HG03558 (cell line): Measurements from ENCODE around the gene UNKL.

ENCODE experiments used
- ATAC-seq: cut with Tn5 transposase; IDR thresholded peaks from one replicate; pipeline ENCODE4 v1.9.1; 2021; ENCODE audit warnings: moderate number of reproducible peaks; ENCODE audit not compliant: unreplicated experiment; ENCODE audit errors: extremely low read depth

The UNKL gene

DNA sequence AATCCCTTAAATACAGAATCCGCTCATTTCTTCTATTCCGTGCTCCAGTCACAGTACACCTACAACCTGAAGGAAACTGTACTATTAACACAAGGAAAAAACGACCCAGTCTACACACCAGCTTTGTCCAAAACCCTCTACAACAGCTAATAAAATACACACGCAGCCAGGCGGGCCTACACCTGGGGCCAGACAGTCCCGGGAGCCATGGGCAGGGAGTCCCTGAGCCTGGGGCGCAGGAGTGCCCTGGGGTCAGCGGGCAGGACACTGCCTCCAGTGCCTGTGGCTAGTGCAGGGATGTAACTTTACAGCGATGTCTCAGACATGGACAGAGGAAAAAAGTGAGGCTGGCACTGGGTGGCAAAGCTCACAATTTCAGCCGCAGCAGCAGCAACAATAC is 34.3 kb downstream of the UNKL start:
- no peak for ATAC-seq

DNA sequence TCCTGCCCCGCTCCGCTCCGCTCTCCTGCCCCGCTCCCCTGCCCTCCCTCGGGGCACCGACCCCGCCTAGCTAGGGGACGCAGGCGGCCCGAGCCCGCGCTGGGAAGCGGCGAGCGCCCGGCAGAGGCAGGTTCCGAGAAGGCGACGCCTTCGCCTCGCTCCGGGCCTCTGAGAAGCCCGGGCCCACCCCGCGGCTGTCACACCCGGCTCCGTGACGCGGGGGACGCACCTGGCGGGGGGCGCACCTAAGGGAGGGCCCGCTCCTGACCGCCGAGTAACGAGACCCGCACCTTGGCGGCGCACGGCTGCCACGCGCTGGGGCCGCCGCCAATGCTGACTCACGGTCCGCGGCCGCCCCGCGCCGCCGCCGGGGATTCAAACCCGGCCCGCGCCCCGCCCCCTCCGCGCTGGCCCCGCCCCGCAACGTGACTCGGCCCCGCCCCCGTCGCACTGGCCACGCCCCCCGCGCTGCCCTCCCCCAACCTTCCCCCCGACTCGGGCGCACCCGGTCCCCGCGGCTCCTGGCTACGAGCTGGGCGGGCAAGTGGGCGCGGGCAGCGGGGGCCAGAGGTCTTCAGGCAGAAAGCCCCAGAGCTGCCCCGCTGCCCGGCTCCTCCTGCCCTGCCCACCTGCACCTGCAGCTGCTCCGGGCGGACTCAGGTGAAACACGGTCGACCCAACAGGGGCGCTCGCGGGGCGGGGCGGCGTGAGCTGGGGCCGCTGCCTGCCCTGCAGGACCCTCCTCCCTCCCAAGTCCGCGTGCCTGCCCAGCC is 35.0 kb downstream of the UNKL start:
- no peak for ATAC-seq

DNA sequence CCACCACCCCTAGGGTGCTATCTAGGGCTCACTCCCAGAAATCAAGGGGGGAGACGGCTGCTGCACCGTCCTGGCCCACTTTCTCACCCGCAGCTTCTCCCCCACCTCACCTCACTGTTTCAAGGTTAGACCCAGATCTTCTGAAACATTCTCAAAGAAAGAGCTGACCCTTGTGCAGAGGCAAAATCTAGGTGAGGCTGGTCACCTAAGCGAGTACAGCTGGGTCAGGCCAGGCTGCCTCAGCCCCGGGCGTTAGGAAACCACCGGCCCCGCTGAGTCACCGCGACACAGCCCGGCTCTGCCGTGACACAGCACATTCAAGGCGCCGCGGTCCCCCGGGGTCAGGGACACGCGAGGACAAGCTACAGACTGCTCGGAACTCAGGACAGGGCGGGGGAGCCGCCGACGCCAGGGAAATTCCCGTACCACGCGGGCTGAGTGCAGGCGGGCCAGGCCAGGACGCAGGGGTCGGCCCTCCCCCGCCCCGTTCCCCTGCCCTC is 35.6 kb downstream of the UNKL start:
- ATAC-seq: no peak

DNA sequence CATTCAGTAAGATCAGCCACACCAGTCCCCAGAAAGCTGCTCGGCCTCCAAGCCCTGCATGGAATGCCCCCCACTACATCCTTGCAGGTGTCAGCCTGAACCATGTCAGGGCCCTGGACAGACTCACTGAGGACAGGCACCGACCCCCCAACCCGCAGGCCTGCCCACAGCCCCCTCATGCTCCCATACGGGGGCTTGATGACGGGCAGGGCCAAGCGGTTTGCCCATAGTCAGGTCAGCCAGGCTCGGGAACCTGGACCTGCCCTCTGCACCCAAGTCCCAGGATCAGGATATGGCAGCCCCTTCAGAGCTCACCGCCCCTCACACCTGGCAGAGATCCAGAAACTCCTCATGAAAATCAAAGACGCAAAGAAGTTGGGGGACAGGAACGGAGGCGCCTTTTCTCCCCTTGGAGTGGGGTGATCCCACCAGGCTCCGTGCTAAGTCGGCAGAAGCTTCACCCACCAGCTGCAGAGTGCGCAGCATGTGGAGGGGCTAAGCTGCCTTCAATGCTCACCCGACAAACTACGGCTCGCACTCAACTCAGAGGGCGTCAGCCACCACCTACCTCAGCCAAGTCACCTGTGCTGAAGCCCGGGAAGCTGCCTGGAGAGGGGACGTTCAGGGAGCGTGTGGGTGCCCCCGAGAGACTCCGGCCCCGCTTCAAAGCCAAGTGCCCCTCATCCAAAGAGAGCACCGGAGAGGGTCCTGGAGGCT is 36.3 kb downstream of the UNKL start:
- no peak for ATAC-seq

DNA sequence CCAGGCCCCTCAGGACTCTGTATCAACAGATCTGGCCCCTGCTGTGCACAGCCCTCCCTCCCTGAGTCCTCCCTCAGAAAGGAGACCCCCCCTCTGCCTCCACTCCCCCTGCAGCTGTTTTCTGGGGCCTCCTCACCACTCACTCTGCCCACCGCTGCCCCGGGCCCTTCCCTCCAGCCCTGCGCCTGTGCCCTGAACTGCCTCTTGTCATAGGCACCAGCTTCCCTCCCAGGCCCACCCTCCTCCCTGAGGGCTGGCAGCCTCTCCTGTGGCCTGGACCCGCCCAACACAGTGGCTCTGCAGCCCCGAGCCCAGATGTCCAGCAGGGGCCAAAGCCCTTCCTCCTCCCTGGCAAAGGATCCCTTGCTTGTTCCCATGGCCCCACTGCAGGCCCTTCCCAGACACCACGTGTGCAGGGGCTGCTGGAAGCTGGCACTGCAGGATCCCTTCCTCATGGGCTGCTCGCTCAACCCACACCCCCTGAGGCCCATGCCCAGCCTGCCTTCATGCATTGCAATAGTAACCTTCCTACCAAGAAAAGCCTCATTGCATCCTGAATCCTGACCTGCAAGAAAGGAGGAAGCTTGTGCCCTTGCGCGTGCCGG is 37.0 kb downstream of the UNKL start:
- ATAC-seq: no peak

DNA sequence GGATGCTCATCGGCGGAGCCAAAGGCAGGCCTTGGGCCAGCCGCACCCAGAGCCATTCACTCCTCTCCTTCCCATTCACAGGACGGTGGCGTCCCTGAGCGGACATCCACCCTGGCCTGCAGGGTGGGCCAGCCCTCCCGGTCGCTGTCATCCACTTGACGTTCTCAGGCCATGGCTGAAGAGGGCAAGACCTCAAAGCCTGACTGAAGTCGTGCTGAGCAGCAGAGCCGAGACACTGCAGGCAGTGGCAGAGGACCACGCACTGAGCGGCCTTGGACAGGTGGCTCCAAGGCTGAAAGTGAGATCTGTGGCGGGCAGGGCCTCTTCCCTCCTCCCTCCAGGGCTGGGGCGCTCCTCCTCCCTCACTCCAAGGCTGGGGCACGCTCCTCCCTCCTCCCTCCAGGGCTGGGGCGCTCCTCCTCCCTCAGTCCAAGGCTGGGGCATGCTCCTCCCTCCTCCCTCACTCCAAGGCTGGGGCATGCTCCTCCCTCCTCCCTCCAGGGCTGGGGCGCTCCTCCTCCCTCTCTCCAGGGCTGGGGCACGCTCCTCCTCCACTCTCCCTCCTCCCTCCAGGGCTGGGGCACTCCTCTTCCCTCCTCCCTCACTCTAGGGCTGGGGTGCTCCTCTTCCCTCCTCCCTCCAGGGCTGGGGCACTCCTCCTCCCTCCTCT is 38.6 kb downstream of the UNKL start:
- ATAC-seq: no peak

DNA sequence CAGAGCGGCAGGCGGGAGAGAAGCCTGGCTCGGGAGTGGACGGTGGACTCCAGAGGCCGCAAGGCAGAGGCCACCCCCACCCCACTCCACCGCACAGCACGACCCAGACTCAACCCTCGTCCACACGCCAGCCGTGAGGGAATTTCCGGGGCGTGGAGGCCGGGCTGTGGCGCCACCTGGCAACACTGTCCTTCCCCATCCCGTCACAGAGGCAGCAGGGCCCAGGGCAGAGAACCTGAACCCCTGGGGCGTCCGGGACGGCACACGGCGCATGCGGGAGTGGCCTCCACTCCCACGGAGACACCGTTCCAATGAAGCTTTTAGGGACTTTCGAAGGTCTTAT is 39.2 kb downstream of the UNKL start:
- ATAC-seq: no peak

DNA sequence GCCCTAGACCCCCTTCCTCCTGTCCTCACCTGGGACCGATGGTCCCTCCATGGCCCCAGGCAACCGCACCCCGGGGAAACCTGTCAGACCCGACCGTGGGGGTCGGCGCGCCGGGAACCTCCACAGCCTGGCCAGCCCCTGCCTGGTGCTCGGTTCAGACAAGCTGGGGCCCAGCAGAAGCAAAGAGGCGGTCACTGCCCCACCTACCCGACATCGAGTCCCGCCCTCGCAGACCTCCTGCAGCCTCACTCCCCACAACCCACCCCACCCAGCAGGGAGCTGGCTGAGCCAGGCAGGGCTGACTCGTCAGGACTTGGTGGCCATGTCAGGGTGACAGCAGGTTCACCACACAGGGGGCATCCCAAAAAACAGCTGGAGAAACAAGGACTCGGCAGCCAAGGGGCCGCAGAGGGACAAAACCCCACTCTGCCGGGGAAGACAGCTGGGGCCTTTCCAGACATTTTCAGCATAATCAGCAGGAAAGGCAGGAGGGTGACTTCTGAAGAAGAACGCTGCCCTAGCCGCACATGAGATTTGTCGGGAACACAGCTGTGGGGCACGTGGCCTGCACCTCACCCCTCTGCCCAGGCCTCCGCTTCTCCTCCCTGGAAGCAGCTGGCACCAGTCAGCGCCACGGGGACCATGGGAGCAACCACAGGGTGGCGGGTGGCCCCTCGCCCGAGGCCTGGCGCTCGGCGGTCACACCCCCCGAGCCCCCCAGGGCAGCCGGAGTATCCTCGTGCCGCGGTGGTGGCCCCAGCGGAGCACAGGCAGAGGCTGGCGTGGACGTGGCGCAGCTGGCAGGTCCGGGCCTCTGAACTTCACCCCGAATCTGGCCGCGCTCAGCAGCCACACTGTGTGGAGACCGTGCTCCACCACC is 39.8 kb downstream of the UNKL start:
- ATAC-seq: no peak

DNA sequence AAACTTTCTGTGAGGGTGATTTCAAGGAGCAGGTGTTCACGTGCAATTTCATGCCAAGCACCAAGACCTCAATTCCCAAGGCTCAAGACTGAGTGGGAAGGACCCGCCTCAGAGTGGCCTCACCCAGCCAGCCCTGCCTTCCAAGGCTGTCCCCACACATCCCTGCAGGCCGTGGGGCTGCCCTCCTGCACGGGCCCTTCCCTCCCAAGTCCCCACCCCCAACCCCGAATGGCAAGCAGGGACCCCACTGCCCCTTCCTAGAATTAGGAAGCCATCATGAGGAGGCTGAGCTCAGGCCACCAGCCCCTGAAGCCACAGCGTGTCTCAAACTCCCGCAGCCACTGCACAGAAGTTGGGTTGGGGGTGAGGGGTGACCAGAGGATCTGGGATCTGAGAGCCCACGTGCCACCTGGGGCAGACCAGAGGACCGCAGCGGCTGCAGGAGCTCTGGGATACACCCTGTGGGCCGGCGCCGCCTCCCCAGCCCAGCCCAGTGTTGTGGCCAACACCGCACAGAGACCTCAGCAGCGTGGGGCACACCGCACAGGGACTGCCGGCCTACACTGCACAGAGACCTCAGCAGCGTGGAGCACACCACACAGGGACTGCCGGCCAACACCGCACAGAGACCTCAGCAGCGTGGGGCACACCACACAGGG is 42.1 kb downstream of the UNKL start:
- ATAC-seq: no peak

DNA sequence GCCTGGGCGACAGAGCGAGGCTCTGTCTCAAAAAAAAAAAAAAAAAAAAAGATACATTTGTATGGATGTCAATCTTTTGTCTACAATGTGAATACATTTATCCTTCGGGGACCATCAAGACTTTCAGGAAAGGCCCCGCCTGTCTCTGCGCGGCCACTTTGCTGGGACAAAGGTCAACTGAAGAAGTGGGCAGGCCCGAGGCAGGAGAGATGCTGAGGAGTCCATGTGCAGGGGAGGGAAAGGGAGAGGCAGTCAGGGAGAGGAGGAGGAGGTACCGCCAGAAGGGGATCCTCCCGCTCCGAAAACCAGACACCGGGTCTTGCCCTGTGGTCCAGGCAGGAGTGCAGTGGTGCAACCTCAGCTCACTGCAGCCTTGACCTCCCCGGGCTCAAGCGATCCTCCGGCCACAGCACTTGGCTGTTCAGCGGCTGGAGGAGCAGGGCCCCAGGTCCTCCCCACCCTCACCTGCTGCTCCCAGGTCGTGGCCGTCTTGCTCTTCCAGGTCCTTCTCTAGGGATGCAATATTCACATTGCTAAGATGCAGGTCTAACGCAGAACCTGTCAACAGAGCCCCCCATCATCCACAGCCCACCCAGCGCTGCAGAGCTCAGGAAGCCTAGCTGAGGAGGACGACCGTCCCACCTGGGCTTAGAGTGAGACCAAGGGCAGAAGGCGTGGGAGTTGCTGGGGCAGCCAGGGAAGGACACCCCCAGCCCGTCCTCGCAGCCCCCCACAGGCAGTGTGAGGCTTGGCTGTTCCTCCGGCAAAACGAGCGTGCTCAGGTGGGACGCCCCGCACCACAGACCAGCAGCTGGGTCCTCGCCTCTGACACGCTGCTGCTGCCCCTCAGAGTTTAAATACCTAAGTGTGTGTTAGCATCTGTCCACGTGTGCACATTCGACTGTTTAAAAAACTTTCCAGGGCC is 43.2 kb downstream of the UNKL start:
- no peak for ATAC-seq

DNA sequence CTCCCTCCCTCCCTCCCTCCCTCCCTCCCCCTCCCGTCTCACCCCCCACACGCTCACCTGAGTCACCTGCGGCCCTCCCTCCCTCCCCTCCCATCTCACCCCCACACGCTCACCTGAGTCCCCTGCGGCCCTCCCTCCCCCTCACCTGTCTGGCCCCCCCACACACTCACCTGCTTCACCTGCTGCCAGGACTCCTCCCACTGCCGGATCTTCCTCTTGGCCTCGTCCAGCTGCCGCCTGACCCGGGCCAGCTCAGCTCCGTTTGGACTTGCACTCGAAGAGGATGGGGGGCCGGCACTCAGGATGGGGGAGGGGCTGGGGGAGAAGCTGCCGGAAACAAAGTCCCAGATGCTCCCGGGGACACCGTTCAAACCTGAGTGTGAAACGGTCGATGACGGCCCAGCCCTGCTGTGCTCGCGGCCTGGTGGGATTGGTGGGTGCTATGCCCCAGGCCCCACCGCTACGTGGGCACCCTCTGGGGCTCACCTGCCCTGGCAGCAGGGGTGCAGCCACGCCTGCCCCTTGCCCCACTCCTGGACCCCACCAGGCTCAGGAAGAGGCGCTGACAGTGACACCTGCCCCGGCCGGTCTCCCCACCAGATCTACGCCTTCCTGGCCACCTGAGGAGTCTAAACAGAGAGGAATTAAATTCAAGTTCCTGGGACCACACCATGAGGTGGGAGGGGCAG is 46.9 kb downstream of the UNKL start:
- ATAC-seq: no peak

DNA sequence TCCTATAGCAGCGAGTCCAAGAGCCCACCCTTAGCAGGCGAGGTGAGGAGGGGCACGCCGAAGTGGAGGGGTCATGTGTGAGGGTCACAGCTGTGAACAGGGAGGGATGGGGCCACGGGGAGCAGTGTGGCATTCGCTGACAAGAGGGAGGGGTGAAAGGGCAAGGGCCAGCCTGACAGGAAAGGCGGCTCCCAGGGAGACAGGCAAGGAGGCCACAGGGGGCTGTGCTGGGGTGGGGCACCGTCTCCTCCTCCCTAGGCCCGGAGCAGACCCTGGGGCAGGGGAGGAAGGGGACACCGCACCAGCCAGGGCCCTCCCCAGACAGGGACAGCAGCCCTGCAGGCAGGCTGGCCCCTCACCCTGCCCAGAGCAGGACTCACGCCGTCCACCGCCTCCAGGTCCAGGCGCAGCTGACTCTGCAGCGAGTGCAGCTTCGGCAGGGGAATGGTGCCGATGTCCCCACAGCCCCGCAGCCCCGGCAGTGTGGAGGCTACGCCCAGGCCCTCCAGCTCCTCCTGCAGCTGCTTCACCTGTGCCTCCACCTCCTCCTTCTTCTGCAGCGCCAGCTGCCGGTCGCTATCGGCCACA is 47.7 kb downstream of the UNKL start:
- ATAC-seq: no peak

DNA sequence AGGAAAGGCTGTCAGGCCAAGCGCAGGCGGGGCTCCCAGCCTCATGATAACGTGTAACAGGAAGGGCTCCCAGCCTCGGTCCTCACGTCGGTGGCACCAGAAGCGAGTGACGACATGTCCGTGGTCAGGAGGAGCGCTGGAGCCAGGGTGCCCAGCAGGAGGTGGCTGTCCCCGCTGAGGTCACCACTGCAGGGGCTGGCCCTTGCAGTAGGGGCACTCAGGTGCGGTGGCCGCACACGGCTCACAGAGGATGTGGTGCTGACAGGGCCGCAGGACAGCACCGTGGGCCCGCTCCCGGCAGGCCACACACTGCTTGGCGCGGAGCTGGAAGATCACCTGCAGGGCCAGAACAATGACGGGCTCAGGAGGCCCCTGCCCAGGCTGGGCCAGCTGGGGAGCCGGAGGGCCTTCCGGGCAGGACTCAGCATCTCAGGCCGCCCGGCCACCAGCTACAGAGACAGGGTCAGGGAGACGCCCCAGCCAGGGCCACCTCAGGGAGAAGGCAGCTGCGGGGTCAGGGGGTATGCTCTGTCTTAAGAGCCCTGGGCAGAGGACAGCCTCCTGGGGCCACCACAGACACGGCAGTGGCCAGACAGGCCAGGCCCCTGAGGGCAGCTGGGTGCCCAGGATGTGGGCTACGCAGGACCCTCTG is 48.3 kb downstream of the UNKL start:
- no peak for ATAC-seq

DNA sequence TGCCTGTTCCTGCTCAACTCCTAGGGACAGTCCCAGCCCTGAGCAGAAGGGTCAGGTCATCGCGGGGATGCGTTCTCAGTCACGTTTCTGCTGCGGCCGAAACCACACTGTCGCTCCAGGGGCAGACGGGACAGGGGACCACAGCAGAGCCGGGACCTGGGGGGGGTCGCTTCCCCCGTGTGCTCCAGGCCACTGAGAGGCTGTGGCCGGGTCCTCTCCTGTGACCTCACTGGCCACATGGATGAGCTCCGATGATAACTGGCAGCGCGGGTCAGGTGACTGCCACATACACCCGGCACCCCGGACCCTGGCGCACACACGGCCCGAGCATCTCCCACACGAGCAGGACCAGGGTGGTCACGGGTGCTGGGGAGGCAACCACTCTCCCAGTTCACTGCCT is 50.0 kb downstream of the UNKL start:
- no peak for ATAC-seq

DNA sequence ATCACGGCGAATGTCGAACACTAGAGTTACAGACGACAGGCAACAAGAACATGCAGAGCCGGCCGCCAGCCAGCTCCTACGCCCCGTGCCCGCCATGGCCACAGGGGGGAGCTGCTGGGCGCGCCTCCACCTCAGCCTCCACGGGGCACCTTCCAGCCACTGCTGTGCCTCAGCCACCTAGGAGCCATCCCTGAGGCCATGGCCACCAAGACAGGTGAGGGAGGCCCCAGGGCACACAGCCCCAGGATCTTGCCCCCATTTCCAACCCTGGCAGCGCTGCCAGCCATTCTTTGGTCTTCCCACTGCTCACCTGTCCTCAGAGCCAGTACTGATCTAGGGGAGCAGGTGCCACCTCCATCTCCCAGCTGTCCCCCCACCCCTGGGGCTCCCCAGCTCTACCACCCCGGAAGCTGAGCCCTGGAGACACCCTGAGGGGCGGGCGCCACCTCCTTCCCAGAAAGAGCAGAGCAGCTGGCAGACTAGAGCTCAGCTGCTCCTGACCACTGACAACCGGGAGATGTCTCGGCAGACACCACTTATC is 50.9 kb downstream of the UNKL start:
- ATAC-seq: no peak

DNA sequence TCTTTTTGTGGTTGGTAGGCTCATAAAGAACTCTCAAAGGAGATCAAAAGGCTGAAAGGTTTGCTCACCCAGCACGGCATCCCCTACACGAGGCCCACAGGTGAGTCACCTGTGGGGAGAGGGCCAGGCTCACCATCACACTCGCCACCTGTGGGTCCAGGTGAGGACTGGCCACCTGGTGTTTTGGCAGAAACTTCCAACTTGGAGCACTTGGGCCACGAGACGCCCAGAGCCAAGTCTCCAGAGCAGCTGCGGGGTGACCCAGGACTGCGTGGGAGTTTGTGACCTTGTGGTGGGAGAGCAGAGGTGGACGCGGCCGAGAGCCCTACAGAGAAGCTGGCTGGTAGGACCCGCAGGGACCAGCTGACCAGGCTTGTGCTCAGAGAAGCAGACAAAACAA is 51.7 kb downstream of the UNKL start:
- ATAC-seq: no peak
